AG09309 (cell line): ENCODE measurements around the gene ATP13A4.

ENCODE experiments used
- DNase-seq: peaks from one replicate; pipeline ENCODE4 v3.0.0-alpha.2; 2010; ENCODE audit warnings: low read depth
- H3K4me3 ChIP-seq: 2 replicates; pipeline ENCODE4 v1.5.1; 2011; ENCODE audit warnings: mild to moderate bottlenecking, low read depth, low read length, moderate library complexity; ENCODE audit not compliant: control insufficient read depth
- CTCF ChIP-seq: IDR thresholded peaks from 2 replicates; pipeline ENCODE4 v1.5.1; 2011; ENCODE audit warnings: mild to moderate bottlenecking, low read depth, low read length, inconsistent platforms; ENCODE audit not compliant: insufficient read depth, control insufficient read depth; ENCODE audit errors: missing control alignments

The ATP13A4 gene

GRCh38 chr3:193490580-193490979, 64.1 kb downstream of the ATP13A4 start:
- no peak for DNase-seq
- H3K4me3 ChIP-seq = no peak overlapping the region
- TF ChIP-seq CTCF = no peak

- DNase-seq = no peak
- TF ChIP-seq CTCF = no peak
- H3K4me3 ChIP-seq = no peak overlapping the region
Measured at GRCh38 chr3:193489949-193490348, 64.7 kb downstream of the ATP13A4 start.

GRCh38 chr3:193488741-193489140, 66.0 kb downstream of the ATP13A4 start:
- DNase-seq = no peak
- no peak overlapping the region for H3K4me3 ChIP-seq

GRCh38 chr3:193483988-193484539, 70.6 kb downstream of the ATP13A4 start:
- TF ChIP-seq CTCF = no peak
- no peak for DNase-seq
- H3K4me3 ChIP-seq = no peak overlapping the region

More at GRCh38 chr3:193488741-193489140, 66.0 kb downstream of the ATP13A4 start:
- TF ChIP-seq CTCF = no peak

GRCh38 chr3:193481436-193481835, 73.3 kb downstream of the ATP13A4 start:
- no peak for DNase-seq
- no peak overlapping the region for H3K4me3 ChIP-seq
- no peak for TF ChIP-seq CTCF

GRCh38 chr3:193474446-193474845, 80.2 kb downstream of the ATP13A4 start:
- TF ChIP-seq CTCF = no peak
- no peak for DNase-seq
- no peak overlapping the region for H3K4me3 ChIP-seq

- TF ChIP-seq CTCF = no peak
- H3K4me3 ChIP-seq = no peak overlapping the region
Measured at GRCh38 chr3:193470710-193471109, 84.0 kb downstream of the ATP13A4 start.

More at GRCh38 chr3:193470710-193471109, 84.0 kb downstream of the ATP13A4 start:
- no peak for DNase-seq
